Nephron progenitor cell (in vitro differentiated cells): Measurements from ENCODE around the gene RPS15.

ENCODE experiments used
- DNase-seq: peaks from one replicate; pipeline ENCODE4 v3.0.0; 2021
- H3K27ac Mint-ChIP-seq: 2 replicates; pipeline ENCODE4 v1.8.0; 2021; ENCODE audit warnings: mild to moderate bottlenecking, moderate library complexity, mixed read lengths
- H3K27me3 Mint-ChIP-seq: 2 replicates; pipeline ENCODE4 v1.8.0; 2021; ENCODE audit warnings: mild to moderate bottlenecking, low read depth, mixed read lengths; ENCODE audit not compliant: poor library complexity
- H3K36me3 Mint-ChIP-seq: 2 replicates; pipeline ENCODE4 v1.8.0; 2021; ENCODE audit warnings: low read depth, mixed read lengths
- H3K4me1 Mint-ChIP-seq: 2 replicates; pipeline ENCODE4 v1.8.0; 2021; ENCODE audit warnings: mixed read lengths
- H3K4me3 Mint-ChIP-seq: 2 replicates; pipeline ENCODE4 v1.8.0; 2021; ENCODE audit warnings: mild to moderate bottlenecking, moderate library complexity, mixed read lengths
- H3K9me3 Mint-ChIP-seq: 2 replicates; pipeline ENCODE4 v1.8.0; 2021; ENCODE audit warnings: mild to moderate bottlenecking, moderate library complexity, mixed read lengths
- TF ChIP-seq, protein P1 (sequence below): fragments of 200-600 bp; sonication (generic); IDR thresholded peaks from 2 replicates; pipeline ENCODE4 v1.5.0; 2021; ENCODE audit warnings: antibody characterized with exemption

The RPS15 gene

DNA sequence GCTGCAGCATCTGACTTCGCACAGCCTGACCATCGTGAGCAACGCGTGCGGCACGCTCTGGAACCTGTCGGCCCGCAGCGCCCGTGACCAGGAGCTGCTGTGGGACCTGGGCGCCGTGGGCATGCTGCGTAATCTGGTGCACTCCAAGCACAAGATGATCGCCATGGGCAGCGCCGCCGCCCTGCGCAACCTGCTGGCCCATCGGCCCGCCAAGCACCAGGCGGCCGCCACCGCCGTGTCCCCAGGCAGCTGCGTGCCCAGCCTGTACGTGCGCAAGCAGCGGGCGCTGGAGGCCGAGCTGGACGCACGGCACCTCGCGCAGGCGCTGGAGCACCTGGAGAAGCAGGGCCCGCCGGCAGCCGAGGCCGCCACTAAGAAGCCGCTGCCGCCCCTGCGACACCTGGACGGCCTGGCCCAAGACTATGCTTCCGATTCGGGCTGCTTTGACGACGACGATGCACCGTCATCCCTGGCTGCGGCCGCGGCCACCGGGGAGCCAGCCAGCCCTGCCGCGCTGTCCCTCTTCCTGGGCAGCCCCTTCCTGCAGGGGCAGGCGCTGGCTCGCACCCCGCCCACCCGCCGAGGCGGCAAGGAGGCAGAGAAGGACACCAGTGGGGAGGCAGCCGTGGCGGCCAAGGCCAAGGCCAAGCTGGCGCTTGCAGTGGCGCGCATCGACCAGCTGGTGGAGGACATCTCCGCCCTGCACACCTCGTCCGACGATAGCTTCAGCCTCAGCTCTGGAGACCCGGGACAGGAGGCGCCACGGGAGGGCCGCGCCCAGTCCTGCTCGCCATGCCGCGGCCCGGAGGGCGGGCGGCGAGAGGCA lies 27.2 kb downstream of the RPS15 start:
- H3K27ac Mint-ChIP-seq, result no peak overlapping the region
- H3K36me3 Mint-ChIP-seq, result no peaks in the 10 kb centered on the region
- H3K27me3 Mint-ChIP-seq, result peaks cover 73% of the 10 kb centered on the region
- H3K4me1 Mint-ChIP-seq, result peaks cover 3% of the 10 kb centered on the region
- TF ChIP-seq, protein P1, sequence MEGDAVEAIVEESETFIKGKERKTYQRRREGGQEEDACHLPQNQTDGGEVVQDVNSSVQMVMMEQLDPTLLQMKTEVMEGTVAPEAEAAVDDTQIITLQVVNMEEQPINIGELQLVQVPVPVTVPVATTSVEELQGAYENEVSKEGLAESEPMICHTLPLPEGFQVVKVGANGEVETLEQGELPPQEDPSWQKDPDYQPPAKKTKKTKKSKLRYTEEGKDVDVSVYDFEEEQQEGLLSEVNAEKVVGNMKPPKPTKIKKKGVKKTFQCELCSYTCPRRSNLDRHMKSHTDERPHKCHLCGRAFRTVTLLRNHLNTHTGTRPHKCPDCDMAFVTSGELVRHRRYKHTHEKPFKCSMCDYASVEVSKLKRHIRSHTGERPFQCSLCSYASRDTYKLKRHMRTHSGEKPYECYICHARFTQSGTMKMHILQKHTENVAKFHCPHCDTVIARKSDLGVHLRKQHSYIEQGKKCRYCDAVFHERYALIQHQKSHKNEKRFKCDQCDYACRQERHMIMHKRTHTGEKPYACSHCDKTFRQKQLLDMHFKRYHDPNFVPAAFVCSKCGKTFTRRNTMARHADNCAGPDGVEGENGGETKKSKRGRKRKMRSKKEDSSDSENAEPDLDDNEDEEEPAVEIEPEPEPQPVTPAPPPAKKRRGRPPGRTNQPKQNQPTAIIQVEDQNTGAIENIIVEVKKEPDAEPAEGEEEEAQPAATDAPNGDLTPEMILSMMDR, result peak; percentile 60
- H3K4me3 Mint-ChIP-seq, result no peak overlapping the region
- peak; percentile 72 for DNase-seq
- H3K9me3 Mint-ChIP-seq, result no peaks in the 10 kb centered on the region

DNA sequence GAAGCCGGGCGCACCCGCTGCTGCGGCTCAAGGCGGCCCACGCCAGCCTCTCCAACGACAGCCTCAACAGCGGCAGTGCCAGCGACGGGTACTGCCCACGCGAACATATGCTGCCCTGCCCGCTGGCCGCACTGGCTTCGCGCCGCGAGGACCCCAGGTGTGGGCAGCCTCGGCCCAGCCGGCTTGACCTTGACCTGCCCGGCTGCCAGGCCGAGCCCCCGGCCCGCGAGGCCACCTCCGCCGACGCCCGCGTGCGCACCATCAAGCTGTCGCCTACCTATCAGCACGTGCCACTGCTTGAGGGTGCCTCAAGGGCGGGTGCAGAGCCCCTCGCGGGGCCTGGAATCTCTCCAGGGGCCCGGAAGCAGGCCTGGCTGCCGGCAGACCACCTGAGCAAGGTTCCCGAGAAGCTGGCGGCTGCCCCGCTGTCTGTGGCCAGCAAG lies 27.8 kb downstream of the RPS15 start:
- Mint-ChIP-seq H3K9me3 (no peaks in the 10 kb centered on the region), H3K27ac (no peak overlapping the region), H3K4me1 (peaks cover 4% of the 10 kb centered on the region)

DNA sequence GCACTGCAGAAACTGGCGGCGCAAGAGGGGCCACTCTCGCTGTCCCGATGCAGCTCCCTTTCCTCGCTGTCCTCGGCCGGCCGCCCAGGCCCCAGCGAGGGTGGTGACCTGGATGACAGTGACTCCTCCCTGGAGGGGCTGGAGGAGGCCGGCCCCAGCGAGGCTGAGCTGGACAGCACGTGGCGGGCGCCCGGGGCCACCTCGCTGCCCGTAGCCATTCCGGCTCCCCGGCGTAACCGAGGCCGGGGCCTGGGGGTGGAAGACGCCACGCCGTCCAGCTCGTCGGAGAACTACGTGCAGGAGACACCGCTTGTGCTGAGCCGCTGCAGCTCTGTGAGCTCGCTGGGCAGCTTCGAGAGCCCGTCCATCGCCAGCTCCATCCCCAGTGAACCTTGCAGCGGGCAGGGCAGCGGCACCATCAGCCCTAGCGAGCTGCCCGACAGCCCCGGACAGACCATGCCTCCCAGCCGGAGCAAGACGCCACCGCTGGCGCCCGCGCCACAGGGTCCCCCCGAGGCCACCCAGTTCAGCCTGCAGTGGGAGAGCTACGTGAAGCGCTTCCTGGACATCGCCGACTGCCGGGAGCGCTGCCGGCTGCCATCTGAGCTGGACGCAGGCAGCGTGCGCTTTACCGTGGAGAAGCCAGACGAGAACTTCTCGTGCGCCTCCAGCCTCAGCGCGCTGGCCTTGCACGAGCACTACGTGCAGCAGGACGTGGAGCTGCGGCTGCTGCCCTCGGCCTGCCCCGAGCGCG lies 28.4 kb downstream of the RPS15 start:
- TF ChIP-seq, protein P1, result no peak
- H3K4me3 Mint-ChIP-seq, result no peak overlapping the region
- H3K27ac Mint-ChIP-seq, result no peak overlapping the region
- peak; percentile 42 for DNase-seq
- H3K27me3 Mint-ChIP-seq, result peaks cover 85% of the 10 kb centered on the region
- H3K9me3 Mint-ChIP-seq, result no peaks in the 10 kb centered on the region
- H3K4me1 Mint-ChIP-seq, result peaks cover 7% of the 10 kb centered on the region
- H3K36me3 Mint-ChIP-seq, result no peaks in the 10 kb centered on the region

More for the DNA sequence above, 27.8 kb downstream of the RPS15 start:
- Mint-ChIP-seq H3K36me3 (no peaks in the 10 kb centered on the region), H3K27me3 (peaks cover 79% of the 10 kb centered on the region), H3K4me3 (no peak overlapping the region)
- no peak for DNase-seq
- TF ChIP-seq, protein P1, result no peak

DNA sequence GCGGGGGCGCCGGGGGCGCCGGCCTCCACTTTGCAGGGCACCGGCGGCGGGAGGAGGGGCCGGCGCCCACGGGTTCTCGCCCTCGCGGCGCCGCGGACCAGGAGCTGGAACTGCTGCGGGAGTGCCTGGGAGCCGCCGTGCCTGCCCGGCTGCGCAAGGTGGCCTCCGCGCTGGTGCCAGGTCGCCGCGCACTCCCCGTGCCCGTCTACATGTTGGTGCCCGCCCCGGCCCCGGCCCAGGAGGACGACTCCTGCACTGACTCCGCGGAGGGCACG lies 29.0 kb downstream of the RPS15 start:
- no peak overlapping the region for H3K4me3 Mint-ChIP-seq
- H3K9me3 Mint-ChIP-seq, result no peaks in the 10 kb centered on the region
- DNase-seq, result no peak
- peaks cover 90% of the 10 kb centered on the region for H3K27me3 Mint-ChIP-seq
- H3K27ac Mint-ChIP-seq, result no peak overlapping the region
- peaks cover 7% of the 10 kb centered on the region for H3K4me1 Mint-ChIP-seq
- H3K36me3 Mint-ChIP-seq, result no peaks in the 10 kb centered on the region
- TF ChIP-seq, protein P1, result no peak

DNA sequence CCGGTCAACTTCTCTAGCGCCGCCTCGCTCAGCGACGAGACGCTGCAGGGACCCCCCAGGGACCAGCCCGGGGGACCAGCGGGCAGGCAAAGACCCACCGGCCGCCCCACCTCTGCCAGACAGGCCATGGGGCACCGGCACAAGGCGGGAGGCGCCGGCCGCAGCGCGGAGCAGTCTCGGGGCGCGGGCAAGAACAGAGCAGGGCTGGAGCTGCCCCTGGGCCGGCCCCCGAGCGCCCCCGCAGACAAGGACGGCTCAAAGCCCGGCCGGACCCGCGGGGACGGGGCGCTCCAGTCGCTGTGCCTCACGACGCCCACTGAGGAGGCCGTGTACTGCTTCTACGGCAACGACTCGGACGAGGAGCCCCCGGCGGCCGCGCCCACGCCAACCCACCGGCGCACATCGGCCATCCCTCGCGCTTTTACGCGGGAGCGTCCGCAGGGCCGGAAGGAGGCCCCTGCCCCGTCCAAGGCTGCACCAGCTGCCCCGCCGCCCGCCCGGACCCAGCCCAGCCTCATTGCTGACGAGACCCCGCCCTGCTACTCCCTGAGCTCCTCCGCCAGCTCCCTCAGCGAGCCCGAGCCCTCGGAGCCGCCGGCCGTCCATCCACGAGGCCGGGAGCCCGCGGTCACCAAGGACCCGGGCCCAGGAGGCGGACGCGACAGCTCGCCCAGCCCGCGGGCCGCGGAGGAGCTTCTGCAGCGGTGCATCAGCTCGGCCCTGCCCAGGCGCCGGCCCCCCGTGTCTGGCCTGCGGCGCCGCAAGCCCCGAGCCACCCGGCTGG lies 29.5 kb downstream of the RPS15 start:
- DNase-seq, result peak; percentile 43
- Mint-ChIP-seq H3K27ac (no peak overlapping the region), H3K36me3 (no peaks in the 10 kb centered on the region), H3K27me3 (peaks cover 90% of the 10 kb centered on the region), H3K4me1 (peaks cover 7% of the 10 kb centered on the region), H3K9me3 (no peaks in the 10 kb centered on the region), H3K4me3 (no peak overlapping the region)
- TF ChIP-seq, protein P1, result no peak
